Mesenteric fat pad (tissue), 1 donor: ENCODE measurements around the gene IMPG2. TPM values are rescaled to one million over a fixed set of nuclear protein-coding genes. Genes with fewer than 3 reads are reported as not detected.
"Not testable (repeated sequence)": the region's sequence is repeated elsewhere in the genome, so short reads cannot be mapped to it uniquely, and the experiment has no call there.

ENCODE experiments used
- DNase-seq: peaks from one replicate; pipeline ENCODE4 v3.0.0-alpha.2; 2020; ENCODE audit warnings: low spot score
- long read RNA-seq: library from polyadenylated mRNA; unstranded; transcript quantifications from one replicate; pipeline ENCODE4 v2.0.0, GENCODE V29; 2020
- total RNA-seq: library from RNA; stranded (reverse); fragmentation: NEBNext Ultra II Directional; extraction: Animal tissue kit (Norgen Biotek cat#: 25700); gene quantifications from one replicate; pipeline ENCODE4 v1.2.1, GENCODE V29; 2021
- donor health status: DM: yes; HTN: yes; CAD: no.

IMPG2 gene
- total RNA-seq: 0.13 TPM
- long read RNA-seq: 0 reads

DNA sequence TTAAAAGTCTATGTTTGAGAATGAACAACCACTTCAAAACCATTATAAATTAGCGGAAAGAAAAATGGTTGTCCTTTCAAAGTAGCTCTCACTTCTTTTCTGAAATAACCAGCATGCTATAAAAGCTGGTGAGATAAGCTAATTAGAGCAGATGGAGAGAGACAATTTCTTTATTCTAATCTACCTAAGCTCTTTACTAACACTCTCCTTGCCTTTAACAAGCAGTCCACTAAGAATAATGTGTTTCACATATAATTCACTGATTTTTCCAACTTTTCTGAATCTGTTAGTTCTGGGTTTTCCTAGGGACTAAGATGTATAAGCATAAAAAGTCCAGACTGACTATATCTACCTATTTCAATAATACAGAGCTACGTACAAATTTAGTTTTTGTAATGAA, at the start of gene IMPG2:
IMPG2 (minus strand) TSS at position 101 of the 400 bp plus-strand sequence. CDS start 203 bp downstream, outside the sequence.
- DNase-seq: no peak

DNA sequence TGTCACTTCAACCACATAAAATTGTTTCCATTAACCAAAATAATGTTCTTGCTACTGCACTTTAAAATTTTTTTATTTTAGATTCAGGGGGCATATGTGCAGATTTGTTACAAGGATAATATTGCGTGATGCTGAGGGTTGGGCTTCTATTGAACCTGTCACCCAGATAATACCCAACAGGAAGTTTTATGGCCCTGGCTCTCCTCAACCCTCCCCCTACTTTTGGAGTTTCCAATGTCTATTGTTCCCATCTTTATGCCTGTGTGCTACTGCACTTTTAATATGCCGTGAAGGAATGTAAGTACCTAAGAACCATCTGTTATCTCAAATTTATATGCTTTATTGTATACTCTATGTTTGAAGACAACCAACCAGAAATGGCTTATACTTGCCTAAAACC, 42.0 kb upstream of the IMPG2 start:
- no peak for DNase-seq

DNA sequence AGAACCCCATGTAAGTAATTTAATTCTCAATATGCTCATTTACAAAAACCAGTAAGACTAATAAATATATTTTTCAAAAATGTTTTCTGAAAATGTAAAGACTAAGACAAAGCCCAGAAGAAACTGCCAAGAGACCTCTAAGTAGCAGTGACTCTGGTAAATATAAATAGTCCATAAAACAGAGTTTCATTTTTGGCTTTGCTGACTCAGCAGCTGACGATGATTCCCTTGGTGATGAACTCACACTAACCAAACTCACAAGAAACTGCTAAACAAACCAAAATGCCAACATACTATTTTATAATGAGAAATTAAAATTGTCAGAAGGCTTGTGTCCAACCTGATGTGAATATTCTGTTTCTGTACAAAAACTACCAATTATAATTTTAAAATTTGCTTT, 31.5 kb upstream of the IMPG2 start:
- no peak for DNase-seq

DNA sequence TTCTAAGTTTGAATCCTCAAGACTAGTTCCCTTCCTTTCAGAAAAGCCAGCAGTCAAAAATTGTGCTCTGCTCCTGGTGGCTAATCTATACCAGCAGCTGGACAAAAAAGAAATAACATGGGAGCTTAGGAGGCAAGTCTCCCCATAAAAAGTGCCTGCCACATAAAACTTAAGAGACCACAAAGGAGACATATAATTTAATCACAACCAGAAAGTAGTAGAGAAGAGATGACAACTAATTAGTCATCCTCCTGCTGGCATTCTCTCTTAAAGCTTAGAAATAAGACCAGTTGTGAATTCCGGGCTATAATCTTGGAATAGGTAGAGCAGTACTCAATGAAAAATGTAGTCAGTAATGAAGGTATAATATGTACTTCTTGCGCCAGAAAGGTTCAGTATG, 20.2 kb upstream of the IMPG2 start:
- no peak for DNase-seq

DNA sequence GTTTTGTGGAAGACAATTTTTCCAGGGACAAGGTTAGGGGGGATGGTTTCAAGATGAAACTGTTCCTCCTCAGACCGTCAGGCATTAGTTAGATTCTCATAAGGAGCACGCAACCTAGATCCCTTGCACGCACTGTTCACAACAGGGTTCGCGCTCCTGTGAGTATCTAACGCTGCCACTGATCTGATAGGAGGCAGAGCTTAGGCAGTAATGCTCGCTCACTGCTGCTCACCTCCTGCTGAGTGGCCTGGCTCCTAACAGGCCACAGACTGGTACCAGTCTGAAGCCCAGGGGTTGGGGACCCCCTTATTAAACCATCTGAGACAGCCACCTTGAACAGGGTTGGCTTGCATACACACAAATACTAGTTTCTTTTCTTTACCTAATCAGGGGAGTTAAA, 13.5 kb upstream of the IMPG2 start:
- no peak for DNase-seq

DNA sequence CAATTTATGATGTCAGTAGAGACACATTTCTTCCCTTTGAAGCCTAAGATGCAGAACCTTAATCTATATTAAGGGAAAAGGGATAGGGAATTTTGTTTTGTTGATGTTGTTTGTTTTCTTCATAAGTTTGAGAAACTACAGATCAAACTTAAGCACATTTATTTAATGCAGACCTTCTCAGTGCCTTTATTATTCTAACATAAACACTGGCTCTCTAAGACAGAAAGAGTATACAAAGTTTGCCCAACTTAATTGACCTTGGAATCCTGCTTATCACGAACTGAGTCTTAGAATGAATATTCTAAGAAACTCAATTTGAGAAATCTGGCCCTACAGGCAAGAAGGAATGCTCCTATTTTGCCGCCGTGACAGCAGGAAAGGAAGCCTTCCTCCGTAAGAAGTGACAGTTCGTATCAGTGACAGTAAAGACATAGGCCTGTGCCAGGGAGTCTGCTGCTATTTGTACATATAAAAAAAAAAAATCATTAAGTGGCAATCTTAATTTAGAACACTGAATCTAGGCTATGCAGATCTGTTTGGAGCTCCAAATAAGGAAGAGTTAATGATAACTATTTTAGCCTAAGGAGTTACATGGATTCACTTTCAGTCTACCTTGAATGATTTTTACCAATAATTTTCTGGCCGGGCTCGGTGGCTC, 8.8 kb upstream of the IMPG2 start:
- DNase-seq: no peak

DNA sequence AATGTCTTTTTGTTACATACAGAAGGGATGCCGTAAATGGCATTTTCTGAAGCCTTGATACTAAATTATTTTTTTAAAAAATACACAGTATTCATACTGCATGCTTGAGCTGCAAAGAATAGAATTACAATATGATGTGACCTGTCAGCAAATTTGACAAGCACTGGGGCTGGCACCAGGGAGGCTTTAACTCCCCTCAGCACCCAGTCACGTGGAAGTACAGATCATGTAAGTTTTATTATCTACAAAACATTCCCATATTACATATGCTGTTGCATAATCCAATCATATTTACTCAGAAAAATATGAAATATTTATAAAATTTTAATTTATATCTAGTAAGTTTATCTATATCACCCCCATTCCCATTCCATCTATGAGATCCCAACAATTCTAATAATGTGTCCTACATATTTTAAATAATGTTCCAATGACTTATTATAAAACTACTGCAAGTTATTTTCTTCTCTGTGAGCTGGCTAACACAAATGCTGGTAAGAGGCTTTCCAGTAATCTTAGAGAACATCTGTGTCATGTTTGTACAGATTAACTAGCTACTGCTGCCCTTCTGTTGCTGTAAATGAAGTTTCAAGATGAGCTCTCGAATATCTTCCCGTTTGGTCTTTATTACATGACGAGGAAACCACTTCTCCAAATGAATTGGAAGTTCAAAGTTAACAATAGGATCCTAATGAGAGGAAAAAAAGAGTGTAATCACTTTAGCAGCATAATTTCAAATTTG, 5.2 kb upstream of the IMPG2 start:
- no peak for DNase-seq

DNA sequence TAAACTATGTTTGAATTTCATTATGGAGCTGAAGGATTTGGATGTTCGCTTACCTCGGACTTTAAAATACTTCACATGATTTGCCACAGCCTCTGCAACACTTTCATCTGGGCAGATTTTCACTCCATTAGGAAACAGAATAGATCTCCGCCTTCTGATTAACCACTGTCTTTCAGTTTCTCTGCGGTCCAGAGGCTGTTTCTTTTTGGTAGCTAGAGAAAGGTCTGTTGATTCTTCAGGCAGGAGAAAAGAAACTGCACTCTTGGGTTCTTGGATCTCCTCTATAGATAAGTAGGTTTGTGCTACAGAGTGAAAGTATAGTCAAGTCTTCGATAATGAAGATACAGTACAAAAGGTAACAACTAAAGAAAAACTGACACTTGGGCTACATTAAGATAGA, 844 bp downstream of the IMPG2 start:
- DNase-seq: no peak

DNA sequence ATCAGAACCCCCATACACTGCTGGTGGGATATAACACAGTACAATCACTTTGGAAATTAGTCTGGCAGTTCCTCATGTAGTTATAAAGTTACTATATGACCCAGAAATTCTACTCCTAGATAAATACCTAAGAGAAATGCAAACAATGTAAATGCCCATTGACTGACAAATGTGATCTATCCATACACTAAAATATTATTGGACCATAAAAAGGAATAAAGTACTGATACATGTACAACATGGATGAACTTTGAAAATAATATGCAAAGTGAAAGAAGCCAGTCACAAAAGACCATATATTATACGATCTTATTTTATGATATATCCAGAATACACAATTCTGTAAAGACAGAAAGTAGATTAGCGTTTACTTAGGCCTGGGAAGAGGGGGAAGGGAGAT, 7.8 kb downstream of the IMPG2 start:
- no peak for DNase-seq

DNA sequence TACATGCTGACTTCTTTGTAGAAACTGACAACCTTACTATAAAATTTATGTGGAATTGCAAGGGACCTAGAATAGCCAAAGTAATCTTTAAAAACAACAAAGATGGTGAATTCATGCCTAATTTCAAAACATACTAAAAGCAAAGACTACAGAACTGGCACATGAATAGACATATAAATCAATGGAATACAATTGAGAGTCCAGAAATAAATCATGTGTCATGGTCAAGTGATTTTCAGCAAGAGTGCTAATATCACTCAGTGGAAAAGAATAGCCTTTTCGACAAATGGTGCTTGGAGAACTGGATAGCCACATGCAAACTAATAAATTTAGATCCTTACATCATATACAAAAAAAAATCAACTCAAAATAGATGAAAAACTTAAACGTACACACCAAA, 8.7 kb downstream of the IMPG2 start:
- DNase-seq: no peak

DNA sequence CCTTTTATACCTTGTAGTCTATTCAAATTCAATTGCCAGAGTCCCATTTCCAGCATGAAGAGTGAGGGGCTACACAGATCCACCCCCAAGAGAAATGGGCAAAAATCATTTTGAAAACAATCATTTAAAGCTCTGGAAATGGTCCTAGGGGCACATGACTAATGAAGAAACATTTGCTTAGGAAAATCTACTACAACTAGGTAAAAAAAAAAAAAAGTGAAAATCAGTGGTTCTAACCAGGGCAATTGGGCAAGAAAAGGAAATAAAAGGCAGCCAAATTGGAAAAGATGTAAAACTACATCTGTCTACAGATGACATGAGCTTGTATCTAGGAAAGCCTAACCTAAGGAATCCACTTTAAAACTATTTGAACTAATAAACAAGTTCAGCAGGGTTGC, 9.4 kb downstream of the IMPG2 start:
- no peak for DNase-seq

DNA sequence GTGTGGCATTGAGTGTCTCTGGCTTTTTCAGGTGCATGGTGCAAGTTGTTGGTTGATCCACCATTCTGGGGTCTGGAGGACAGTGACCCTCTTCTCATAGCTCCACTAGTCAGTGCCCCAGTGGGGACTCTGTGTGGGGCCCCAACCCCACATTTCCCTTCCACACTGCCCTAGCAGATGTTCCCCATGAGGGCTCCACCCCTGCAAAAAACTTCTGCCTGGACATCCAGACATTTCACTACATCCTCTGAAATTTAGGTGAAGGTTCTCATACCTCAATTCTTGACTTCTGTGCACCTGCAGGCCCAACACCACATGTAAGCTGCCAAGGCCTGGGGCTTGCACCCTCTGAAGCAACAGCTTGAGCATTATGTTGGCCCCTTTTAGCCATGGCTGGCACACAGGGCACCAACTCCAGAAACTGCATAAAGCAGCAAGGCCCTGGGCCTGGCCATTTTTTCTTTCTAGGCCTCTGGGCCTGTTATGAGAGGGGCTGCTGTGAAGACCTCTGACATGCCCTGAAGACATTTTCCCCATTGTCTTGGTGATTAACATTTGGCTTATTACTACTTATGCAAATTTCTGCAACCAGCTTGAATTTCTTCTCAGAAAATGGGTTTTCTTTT, 12.1 kb downstream of the IMPG2 start:
- DNase-seq: not testable (repeated sequence)

DNA sequence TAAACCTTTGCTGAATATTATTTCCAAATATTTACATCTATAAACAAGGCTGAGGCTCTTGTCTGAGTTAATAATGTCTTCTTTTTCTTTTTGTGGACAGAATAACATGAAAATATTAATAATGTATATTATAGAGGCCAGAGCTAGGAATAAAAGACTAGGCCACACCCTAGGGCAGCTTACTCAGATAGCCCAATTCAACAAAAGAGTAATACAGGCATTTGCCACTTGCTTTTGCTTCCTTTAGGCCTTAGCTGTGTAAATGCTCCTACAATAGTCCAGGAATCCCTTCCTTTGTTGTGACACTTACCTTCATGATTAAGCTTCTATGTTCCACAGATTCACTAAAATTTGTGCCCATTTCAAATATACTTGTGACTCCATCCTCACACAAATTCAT, 16.5 kb downstream of the IMPG2 start:
- no peak for DNase-seq

DNA sequence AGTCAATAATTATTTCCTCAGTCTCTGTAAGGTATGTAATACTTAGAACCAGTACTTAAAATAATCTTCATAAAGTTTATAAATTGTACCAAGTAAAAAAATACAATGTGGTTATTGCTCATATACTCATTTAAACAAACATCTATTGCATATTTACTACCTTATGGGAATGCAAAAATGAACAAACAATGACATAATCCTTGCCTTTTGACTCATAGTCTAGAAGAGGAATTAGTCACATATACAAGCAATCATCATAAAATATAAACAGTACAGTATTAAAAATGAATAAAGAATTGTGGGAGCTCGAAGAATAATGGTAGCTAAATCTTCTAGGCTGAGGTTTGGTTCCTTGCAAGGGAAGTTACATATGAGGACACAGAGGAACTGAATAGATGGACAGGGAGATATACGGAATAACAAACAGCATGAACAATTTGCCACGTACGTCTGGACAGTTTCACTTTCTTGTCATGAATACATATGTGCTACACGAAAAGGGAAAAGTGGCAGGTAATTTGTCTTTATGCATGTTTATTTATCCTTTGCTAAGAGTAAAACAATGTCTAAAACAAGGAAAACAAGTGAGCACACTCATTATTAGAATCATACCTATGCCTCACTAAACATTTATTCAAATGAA, 17.2 kb downstream of the IMPG2 start:
- no peak for DNase-seq

DNA sequence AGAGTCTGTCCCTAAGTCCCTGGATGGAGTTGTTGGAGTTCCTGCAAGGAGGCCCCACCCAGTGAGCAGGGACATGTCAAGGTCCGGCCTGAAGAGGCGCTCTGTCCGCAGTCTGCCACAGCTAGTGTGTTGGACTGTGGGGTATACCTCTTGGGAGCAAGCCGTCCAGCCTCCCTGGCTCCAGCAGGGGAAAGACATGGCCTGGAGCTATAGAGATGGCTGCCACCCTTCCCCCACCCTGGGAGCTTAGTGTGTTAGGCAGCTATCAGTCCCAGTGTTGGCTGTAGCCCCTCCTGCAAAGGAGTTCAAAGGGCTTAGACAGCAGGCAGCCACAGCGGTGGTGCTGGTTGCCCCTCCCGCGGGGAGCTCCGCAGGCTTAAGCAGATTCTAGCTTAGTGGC, 20.3 kb downstream of the IMPG2 start:
- DNase-seq: no peak

DNA sequence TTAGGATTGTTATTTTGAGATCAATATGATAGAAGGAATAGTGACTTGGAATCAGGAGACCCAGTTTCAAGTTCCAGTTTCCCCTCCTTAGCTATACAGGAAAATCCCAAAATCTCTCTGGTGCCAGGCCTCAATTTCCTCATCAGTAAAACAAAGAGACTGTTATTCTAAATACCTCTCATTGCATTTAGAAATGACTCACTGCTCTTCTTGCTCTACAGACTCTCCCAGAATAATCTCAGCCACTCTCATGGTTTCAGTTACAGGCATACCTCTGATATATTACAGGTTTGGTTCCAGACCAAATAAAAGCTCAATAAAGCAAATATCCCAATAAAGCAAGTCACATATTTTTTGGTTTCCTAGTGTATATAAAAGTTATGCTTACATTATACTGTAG, 28.3 kb downstream of the IMPG2 start:
- DNase-seq: no peak

DNA sequence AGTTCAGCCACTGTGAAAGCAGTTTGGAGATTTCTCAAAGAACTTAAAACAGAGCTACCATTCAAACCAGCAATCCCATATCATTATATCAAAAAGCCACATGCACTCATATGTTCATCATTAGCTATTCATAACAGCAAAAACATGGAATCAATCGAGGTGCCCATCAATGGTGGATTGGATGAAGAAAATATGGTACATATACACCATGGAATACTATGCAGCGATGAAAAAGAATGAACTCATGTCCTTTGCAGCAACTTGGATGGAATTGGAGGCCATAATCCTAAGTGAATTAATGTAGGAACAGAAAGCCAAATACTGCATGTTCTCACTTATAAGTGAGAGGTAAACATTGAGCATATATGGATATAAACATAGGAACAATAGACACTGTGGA, 32.1 kb downstream of the IMPG2 start:
- DNase-seq: no peak

DNA sequence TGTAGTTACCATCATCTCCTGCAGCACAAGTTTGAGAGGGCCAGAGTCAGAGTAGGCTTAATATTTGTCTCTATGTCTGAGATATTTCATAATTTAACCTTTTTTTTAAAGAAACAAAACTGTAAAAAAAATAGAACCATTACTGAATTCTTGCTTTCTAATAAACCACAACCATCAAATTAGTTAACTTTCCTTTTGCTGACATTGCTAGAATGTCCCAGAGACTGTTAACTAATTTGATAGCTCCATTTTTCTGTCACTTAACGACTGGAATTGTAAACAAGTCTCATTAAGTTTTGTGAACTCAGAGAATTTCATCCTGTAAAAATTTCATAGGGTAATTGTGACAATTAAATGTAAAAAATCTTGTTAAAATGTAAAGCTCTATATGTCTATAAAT, 35.6 kb downstream of the IMPG2 start:
- no peak for DNase-seq

DNA sequence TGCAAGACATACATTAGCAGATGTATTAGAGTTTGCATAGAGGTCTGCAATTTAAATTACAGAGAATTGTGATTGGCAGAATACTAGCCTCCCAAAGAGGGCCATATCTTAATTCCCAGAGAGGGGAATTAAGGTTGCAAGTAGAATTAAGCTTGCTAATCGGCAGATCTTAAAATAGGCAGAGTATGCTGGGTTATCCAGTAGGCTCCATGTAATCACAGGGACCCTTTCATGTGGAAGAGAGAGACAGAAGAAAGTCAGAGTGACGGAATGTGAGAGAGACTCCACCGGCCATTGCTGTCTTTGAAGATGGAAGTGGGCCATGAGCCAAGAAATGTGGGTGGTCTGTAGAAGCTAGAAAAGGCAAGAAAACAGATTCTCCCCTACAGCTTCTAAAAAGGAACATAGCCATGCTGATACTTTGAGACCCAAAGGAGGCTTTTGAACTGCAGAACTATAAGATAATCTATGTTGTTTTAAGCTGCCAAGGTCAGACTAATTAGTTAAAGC, 38.8 kb downstream of the IMPG2 start:
- DNase-seq: no peak

DNA sequence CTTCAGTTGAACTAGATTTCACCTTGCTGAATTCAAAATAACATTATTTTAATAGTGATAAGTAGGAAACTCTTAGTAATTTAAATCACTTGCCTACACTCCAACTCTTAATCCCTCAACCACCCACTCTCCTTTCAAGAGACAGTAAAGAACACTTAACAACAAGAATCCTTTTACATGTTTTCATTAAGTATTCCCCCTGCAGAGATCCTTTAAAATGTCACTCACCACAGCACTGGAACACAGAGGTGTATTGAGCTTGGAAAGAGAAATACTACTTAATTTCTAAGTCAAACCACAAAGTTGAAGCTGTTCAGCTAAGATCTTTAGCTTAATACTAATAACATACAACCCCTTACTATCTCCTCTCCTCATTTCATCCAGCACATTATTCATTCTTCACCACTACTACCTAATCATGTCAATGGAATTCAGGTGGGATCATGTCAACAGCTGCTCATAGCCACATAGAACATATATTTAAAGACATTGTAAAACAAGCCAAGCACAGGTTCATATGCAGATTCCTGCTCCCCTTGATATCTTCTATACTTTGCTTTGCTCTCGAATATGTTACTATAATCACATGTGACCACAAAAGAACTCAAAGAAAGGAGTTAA, 40.5 kb downstream of the IMPG2 start:
- DNase-seq: no peak

DNA sequence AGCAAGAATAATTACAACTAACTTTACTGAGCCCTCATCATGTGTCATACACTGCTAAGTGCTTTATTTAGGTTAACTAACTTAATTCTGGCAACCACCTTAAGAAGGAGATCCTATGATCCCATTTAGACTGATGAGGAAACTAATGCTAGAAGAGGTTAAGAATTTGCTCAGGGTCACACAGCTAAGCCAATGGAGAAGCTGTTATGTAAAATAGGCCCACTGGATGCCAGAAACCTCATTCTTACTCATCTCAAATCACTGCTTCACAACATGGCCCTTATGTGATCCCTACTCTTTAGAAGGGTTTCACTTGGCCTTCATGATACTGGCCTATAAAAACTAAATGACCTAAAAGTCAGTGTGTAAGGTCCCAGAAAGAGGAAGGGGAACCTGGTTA, 41.2 kb downstream of the IMPG2 start:
- no peak for DNase-seq

DNA sequence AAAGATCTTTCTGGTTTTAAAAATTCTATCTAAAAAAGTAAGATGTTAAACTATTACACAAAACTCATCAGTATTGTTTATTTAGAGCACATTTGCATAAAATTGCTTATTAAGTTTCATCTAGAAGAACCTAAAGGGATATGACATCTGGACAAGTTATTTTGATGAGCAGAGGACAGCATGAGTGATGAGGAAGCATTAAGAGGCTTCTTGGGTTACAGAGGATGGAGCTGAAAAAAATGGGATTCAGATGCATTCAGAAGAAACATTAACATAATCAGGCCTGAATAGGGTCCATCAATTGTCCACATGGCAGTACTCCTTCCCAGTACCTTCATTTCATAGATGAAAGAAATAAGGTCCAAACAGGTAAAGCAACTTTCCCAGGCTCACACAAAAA, 41.6 kb downstream of the IMPG2 start:
- DNase-seq: no peak
